Measurements from ENCODE around the gene SDK1.

The SDK1 gene

GRCh38 chr7:3598854-3599253 is 297.8 kb downstream of the SDK1 start:
- H3K27me3 ChIP-seq (ENCODE audit: control insufficient read depth in 3 of 3, insufficient read depth in 3 of 3, low read depth in 1 of 3, low read length in 3 of 3): no peaks in the 10 kb centered on the region
- no peak overlapping the region for H2AFZ ChIP-seq (ENCODE audit: low read length)
- no peaks in the 10 kb centered on the region for H3K79me1 ChIP-seq (ENCODE audit: low read depth, low read length)
- H3K9me3 ChIP-seq (replicated peaks in 1 of 2; ENCODE audit: control insufficient read depth in 2 of 2, insufficient read depth in 1 of 2, low read depth in 1 of 2, low read length in 2 of 2): no peaks in the 10 kb centered on the region
- no CpG with 5 or more reads among the region's 7 CpGs for WGBS, 2 donors (ENCODE audit: extremely low coverage in 2 of 2, insufficient read length in 2 of 2, insufficient replicate concordance in 1 of 2)
- H2BK12ac ChIP-seq (ENCODE audit: low read length): no peak overlapping the region
- no peaks in the 10 kb centered on the region for H3K36me3 ChIP-seq (replicated peaks in 1 of 2; ENCODE audit: control insufficient read depth in 2 of 2, insufficient read depth in 2 of 2, low read length in 2 of 2)
- no peak overlapping the region for H3K4me2 ChIP-seq (ENCODE audit: insufficient read depth, low read length, poor library complexity, severe bottlenecking)
- no peak overlapping the region for H2BK120ac ChIP-seq (ENCODE audit: low read depth, low read length)
- H3K23ac ChIP-seq (ENCODE audit: low read depth, low read length, poor library complexity): no peak overlapping the region
- H2BK15ac ChIP-seq (ENCODE audit: low read length): no peak overlapping the region
- H3K4ac ChIP-seq (ENCODE audit: low read length): no peak overlapping the region
- H3K4me3 ChIP-seq (ENCODE audit: low read length in 2 of 2): no peak overlapping the region
- H3K4me1 ChIP-seq (ENCODE audit: control insufficient read depth in 2 of 2, insufficient read depth in 1 of 2, low read depth in 1 of 2, low read length in 2 of 2): no peaks in the 10 kb centered on the region
- no peak overlapping the region for H3K9ac ChIP-seq (ENCODE audit: low read depth, low read length, poor library complexity)
- H4K8ac ChIP-seq (ENCODE audit: low read depth, low read length): no peak overlapping the region
- no peak overlapping the region for H4K91ac ChIP-seq (ENCODE audit: low read depth, low read length, poor library complexity)
- no peak overlapping the region for H3K14ac ChIP-seq (ENCODE audit: low read length)
- H3K27ac ChIP-seq (replicated peaks; ENCODE audit: low read length): no peak overlapping the region
- no peak overlapping the region for H3K18ac ChIP-seq (ENCODE audit: low read length)
- DNase-seq (ENCODE audit: low spot score): no peak
- no peak overlapping the region for H2BK5ac ChIP-seq (ENCODE audit: low read length)
- no peak overlapping the region for H2AK5ac ChIP-seq (ENCODE audit: low read depth, low read length)

- H3K36me3 ChIP-seq (replicated peaks in 1 of 2; ENCODE audit: control insufficient read depth in 2 of 2, insufficient read depth in 2 of 2, low read length in 2 of 2): no peaks in the 10 kb centered on the region
- no peak overlapping the region for H3K23ac ChIP-seq (ENCODE audit: low read depth, low read length, poor library complexity)
- no peak overlapping the region for H3K9ac ChIP-seq (ENCODE audit: low read depth, low read length, poor library complexity)
- no peak overlapping the region for H2BK5ac ChIP-seq (ENCODE audit: low read length)
- no peak overlapping the region for H2BK15ac ChIP-seq (ENCODE audit: low read length)
- no peak overlapping the region for H2AFZ ChIP-seq (ENCODE audit: low read length)
- no peak overlapping the region for H2BK120ac ChIP-seq (ENCODE audit: low read depth, low read length)
- WGBS, 2 donors (ENCODE audit: extremely low coverage in 2 of 2, insufficient read length in 2 of 2, insufficient replicate concordance in 1 of 2): no CpG with 5 or more reads among the region's 2 CpGs
- H3K14ac ChIP-seq (ENCODE audit: low read length): no peak overlapping the region
- H3K27me3 ChIP-seq (ENCODE audit: control insufficient read depth in 3 of 3, insufficient read depth in 3 of 3, low read depth in 1 of 3, low read length in 3 of 3): no peaks in the 10 kb centered on the region
- H3K9me3 ChIP-seq (replicated peaks in 1 of 2; ENCODE audit: control insufficient read depth in 2 of 2, insufficient read depth in 1 of 2, low read depth in 1 of 2, low read length in 2 of 2): no peaks in the 10 kb centered on the region
- no peak overlapping the region for H2BK12ac ChIP-seq (ENCODE audit: low read length)
- no peak overlapping the region for H3K4ac ChIP-seq (ENCODE audit: low read length)
- no peaks in the 10 kb centered on the region for H3K79me1 ChIP-seq (ENCODE audit: low read depth, low read length)
- no peak overlapping the region for H3K4me3 ChIP-seq (ENCODE audit: low read length in 2 of 2)
- no peak overlapping the region for H3K4me2 ChIP-seq (ENCODE audit: insufficient read depth, low read length, poor library complexity, severe bottlenecking)
- no peak overlapping the region for H3K18ac ChIP-seq (ENCODE audit: low read length)
- no peak overlapping the region for H3K27ac ChIP-seq (replicated peaks; ENCODE audit: low read length)
- no peak for DNase-seq (ENCODE audit: low spot score)
- H3K4me1 ChIP-seq (ENCODE audit: control insufficient read depth in 2 of 2, insufficient read depth in 1 of 2, low read depth in 1 of 2, low read length in 2 of 2): no peaks in the 10 kb centered on the region
- H4K8ac ChIP-seq (ENCODE audit: low read depth, low read length): no peak overlapping the region
- H2AK5ac ChIP-seq (ENCODE audit: low read depth, low read length): no peak overlapping the region
- no peak overlapping the region for H4K91ac ChIP-seq (ENCODE audit: low read depth, low read length, poor library complexity)
Observed at GRCh38 chr7:3605222-3605621, 304.2 kb downstream of the SDK1 start.

GRCh38 chr7:3606436-3606835 is 305.4 kb downstream of the SDK1 start:
- H3K27ac ChIP-seq (replicated peaks; ENCODE audit: low read length): no peak overlapping the region
- no peak overlapping the region for H3K9ac ChIP-seq (ENCODE audit: low read depth, low read length, poor library complexity)
- no peak overlapping the region for H4K91ac ChIP-seq (ENCODE audit: low read depth, low read length, poor library complexity)

GRCh38 chr7:3607847-3608246 is 306.8 kb downstream of the SDK1 start:
- H4K91ac ChIP-seq (ENCODE audit: low read depth, low read length, poor library complexity): no peak overlapping the region
- H2AK5ac ChIP-seq (ENCODE audit: low read depth, low read length): no peak overlapping the region
- no CpG with 5 or more reads among the region's 8 CpGs for WGBS, 2 donors (ENCODE audit: extremely low coverage in 2 of 2, insufficient read length in 2 of 2, insufficient replicate concordance in 1 of 2)
- H3K23ac ChIP-seq (ENCODE audit: low read depth, low read length, poor library complexity): no peak overlapping the region
- H2BK120ac ChIP-seq (ENCODE audit: low read depth, low read length): no peak overlapping the region
- H3K27ac ChIP-seq (replicated peaks; ENCODE audit: low read length): no peak overlapping the region
- H3K4ac ChIP-seq (ENCODE audit: low read length): no peak overlapping the region
- H2BK12ac ChIP-seq (ENCODE audit: low read length): no peak overlapping the region
- no peak overlapping the region for H2BK5ac ChIP-seq (ENCODE audit: low read length)
- H3K14ac ChIP-seq (ENCODE audit: low read length): no peak overlapping the region
- no peak overlapping the region for H4K8ac ChIP-seq (ENCODE audit: low read depth, low read length)
- DNase-seq (ENCODE audit: low spot score): no peak
- H2BK15ac ChIP-seq (ENCODE audit: low read length): no peak overlapping the region
- no peak overlapping the region for H2AFZ ChIP-seq (ENCODE audit: low read length)
- H3K27me3 ChIP-seq (ENCODE audit: control insufficient read depth in 3 of 3, insufficient read depth in 3 of 3, low read depth in 1 of 3, low read length in 3 of 3): no peaks in the 10 kb centered on the region
- no peak overlapping the region for H3K4me2 ChIP-seq (ENCODE audit: insufficient read depth, low read length, poor library complexity, severe bottlenecking)
- no peaks in the 10 kb centered on the region for H3K9me3 ChIP-seq (replicated peaks in 1 of 2; ENCODE audit: control insufficient read depth in 2 of 2, insufficient read depth in 1 of 2, low read depth in 1 of 2, low read length in 2 of 2)
- H3K4me1 ChIP-seq (ENCODE audit: control insufficient read depth in 2 of 2, insufficient read depth in 1 of 2, low read depth in 1 of 2, low read length in 2 of 2): no peaks in the 10 kb centered on the region
- H3K79me1 ChIP-seq (ENCODE audit: low read depth, low read length): no peaks in the 10 kb centered on the region
- H3K36me3 ChIP-seq (replicated peaks in 1 of 2; ENCODE audit: control insufficient read depth in 2 of 2, insufficient read depth in 2 of 2, low read length in 2 of 2): no peaks in the 10 kb centered on the region
- no peak overlapping the region for H3K9ac ChIP-seq (ENCODE audit: low read depth, low read length, poor library complexity)
- no peak overlapping the region for H3K4me3 ChIP-seq (ENCODE audit: low read length in 2 of 2)
- H3K18ac ChIP-seq (ENCODE audit: low read length): no peak overlapping the region

More at GRCh38 chr7:3606436-3606835, 305.4 kb downstream of the SDK1 start:
- no peak overlapping the region for H2BK15ac ChIP-seq (ENCODE audit: low read length)
- WGBS, 2 donors (ENCODE audit: extremely low coverage in 2 of 2, insufficient read length in 2 of 2, insufficient replicate concordance in 1 of 2): no CpG with 5 or more reads among the region's 4 CpGs
- no peak overlapping the region for H3K4me3 ChIP-seq (ENCODE audit: low read length in 2 of 2)
- H3K23ac ChIP-seq (ENCODE audit: low read depth, low read length, poor library complexity): no peak overlapping the region
- no peaks in the 10 kb centered on the region for H3K27me3 ChIP-seq (ENCODE audit: control insufficient read depth in 3 of 3, insufficient read depth in 3 of 3, low read depth in 1 of 3, low read length in 3 of 3)
- H3K79me1 ChIP-seq (ENCODE audit: low read depth, low read length): no peaks in the 10 kb centered on the region
- no peak overlapping the region for H3K4me2 ChIP-seq (ENCODE audit: insufficient read depth, low read length, poor library complexity, severe bottlenecking)
- no peak overlapping the region for H2AK5ac ChIP-seq (ENCODE audit: low read depth, low read length)
- H3K14ac ChIP-seq (ENCODE audit: low read length): no peak overlapping the region
- no peaks in the 10 kb centered on the region for H3K36me3 ChIP-seq (replicated peaks in 1 of 2; ENCODE audit: control insufficient read depth in 2 of 2, insufficient read depth in 2 of 2, low read length in 2 of 2)
- H3K9me3 ChIP-seq (replicated peaks in 1 of 2; ENCODE audit: control insufficient read depth in 2 of 2, insufficient read depth in 1 of 2, low read depth in 1 of 2, low read length in 2 of 2): no peaks in the 10 kb centered on the region
- H2BK12ac ChIP-seq (ENCODE audit: low read length): no peak overlapping the region
- no peak overlapping the region for H2BK5ac ChIP-seq (ENCODE audit: low read length)
- no peak overlapping the region for H2AFZ ChIP-seq (ENCODE audit: low read length)
- no peak overlapping the region for H2BK120ac ChIP-seq (ENCODE audit: low read depth, low read length)
- DNase-seq (ENCODE audit: low spot score): no peak
- no peak overlapping the region for H3K18ac ChIP-seq (ENCODE audit: low read length)
- H3K4me1 ChIP-seq (ENCODE audit: control insufficient read depth in 2 of 2, insufficient read depth in 1 of 2, low read depth in 1 of 2, low read length in 2 of 2): no peaks in the 10 kb centered on the region
- H4K8ac ChIP-seq (ENCODE audit: low read depth, low read length): no peak overlapping the region
- H3K4ac ChIP-seq (ENCODE audit: low read length): no peak overlapping the region
